Activated CD4-positive, alpha-beta T cell treated with anti-CD3 and anti-CD28 coated beads, Interleukin-2, amount 50 U/mL, for 16 hours (primary cell): ENCODE results near the gene PCNP.
"Not testable (repeated sequence)": the region's sequence is repeated elsewhere in the genome, so short reads cannot be mapped to it uniquely, and the experiment has no call there.

Experiments
- DNase-seq: peaks from one replicate; pipeline ENCODE4 v3.0.0-alpha.2; 2020

PCNP gene

DNA sequence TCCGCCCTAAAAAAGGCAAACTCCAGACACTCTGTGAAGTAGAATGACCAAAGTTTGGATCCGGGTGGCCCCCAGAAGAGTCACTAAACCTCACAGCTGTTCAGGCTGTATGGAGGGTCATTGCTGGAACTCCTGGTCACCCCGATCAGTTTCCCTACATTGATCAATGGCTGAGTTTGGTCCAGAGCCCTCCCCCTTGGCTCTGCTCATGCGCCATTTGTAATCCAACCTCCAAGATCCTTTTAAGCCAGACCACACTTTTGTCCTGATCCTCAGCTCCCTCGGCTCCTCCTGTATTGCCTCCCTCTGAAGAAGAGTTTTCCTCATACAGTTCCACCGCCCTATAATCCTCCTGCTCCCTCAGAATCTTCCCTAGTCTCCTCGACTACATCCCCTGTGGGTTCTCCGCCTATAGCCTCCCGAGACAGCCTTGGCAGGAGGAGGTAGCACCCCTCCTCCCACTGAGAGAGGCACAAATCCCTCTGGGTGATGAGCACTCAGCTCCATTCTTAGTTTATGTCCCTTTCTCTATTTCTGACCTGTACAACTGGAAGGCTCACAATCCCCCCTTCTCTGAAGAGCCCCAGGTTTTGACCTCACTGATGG is 60.7 kb downstream of the PCNP start:
- DNase-seq, result no peak

DNA sequence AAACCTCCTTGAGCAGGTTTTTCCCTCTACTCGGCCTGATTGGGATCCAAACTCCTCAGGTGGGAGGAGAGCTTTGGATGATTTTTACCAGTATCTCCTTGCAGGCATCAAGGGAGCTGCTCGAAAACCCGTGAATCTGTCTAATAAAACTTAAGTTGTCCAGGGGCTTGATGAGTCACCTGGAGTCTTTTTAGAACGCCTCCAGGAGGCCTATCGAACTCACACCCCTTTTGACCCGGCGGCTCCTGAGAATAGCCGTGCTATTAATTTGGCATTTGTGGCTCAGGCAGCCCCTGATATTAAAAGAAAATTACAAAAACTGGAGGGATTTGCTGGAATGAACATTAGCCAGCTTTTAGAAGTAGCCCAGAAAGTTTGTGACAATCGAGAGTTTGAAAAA is 61.4 kb downstream of the PCNP start:
- no peak for DNase-seq

DNA sequence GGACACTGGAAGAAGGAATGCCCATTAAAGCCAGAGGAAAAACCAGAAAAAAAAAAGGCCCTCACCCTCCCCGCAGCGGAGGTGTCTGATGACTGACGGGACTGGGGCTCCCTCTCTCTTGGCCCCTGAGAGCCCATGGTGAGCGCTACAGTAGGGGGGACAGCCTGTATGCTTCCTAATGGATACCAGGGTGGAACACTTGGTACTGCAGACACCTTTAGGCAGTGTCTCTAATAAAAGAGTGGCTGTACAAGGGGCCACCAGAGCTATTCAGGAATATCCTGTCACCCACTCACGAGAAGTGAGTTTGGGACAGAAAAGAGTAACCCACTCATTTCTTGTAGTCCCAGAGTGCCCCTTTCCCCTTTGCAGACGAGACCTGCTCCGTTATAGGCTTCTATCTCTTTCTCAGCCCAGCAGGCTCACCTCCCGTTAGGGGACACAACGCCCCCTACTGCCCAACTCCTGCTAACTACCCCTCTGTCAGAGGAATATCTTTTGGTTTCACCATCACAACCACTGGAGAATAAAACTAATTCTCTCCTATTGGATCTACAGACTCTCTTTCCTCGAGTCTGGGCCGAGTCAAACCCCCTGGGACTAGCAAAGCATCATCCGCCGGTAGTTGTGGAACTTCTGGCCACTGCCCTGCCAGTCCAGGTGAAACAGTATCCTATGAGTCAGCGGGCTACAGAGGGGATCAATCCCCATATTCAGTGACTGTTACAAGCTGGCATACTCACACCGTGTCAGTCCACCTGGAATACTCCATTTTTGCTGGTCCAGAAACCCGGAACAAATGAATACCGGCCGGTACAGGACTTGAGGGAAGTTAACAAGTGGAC is 62.2 kb downstream of the PCNP start:
- DNase-seq, result peak; percentile 70

DNA sequence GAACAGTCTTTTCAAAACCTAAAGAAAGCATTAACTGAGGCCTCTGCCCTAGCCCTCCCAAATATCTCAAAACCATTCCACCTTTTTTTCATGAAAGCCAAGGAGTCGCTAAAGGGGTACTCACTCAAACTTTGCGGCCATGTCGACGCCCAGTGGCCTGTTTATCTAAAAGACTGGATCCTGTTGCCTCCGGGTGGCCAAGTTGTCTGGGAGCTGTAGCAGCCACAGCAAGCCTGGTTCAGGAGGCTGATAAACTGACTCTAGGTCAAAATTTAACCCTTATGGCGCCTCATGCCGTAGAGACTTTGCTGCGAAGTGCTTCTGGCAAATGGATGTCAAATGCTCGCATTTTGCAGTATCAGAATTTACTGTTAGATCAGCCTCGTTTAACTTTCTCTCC is 63.5 kb downstream of the PCNP start:
- no peak for DNase-seq

DNA sequence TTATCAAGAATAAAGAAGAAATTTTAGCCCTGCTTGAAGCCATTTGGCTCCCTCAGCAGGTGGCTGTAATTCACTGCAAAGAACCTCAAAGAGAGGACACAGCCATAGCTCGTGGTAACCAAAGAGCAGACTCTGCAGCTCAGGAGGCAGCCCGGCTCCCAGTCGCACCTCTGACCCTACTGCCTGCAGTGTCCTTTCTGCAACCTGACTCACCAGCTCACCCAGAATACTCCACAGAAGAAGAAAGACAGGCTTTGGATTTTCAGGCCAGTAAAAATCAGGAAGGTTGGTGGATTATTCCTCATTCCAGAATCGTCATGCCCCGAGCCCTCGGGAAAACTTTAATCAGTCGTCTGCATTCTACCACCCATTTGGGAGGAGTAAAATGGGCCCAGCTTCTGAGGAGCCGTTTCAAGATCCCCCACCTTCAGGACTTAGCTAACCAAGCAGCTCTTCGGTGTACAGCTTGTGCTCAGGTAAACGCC is 64.3 kb downstream of the PCNP start:
- DNase-seq, result no peak

DNA sequence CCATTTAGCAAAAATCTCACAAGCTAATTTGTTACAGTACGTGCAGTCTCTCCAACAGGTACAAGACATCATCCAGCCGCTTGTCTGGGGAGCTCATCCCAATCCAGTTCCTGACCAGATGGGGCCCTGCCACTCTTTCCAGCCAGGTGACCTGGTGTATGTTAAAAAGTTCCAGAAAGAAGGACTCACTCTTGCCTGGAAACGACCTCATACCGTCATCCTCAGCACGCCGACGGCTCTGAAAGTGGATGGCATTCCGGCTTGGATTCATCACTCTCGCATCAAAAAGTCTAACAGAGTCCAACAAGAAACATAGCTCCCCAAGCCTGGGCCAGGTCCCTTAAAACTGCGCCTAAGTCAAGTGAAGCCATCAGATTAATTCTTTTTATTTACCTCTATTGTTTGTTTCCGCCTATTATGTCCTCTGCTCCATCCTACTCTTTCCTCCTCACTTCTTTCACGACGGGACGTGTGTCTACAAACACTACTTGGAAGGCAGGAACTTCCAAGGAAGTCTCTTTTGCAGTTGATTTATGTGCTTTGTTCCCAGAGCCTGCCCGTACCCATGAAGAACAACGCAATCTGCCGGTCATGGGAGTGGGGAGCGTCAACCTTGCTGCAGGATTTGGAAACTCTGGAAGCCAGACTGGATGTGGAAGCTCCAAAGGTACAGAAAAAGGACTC is 65.4 kb downstream of the PCNP start:
- DNase-seq, result no peak

DNA sequence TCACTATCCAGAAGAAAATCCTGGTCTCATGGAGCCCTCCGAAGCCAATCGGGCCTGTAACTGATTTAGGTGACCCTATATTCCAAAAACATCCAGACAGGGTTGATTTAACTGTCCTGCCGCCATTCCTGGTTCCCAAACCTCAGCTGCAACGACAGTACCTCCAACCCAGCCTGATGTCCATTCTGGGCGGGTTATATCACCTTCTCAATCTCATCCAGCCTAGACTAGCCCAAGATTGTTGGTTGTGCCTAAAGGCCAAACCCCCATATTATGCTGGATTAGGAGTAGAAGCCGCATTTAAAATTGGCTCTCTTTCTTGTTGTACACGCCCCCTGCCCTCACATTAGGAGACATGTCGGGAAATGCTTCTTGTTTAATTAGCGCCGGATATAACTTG is 66.3 kb downstream of the PCNP start:
- DNase-seq, result no peak

DNA sequence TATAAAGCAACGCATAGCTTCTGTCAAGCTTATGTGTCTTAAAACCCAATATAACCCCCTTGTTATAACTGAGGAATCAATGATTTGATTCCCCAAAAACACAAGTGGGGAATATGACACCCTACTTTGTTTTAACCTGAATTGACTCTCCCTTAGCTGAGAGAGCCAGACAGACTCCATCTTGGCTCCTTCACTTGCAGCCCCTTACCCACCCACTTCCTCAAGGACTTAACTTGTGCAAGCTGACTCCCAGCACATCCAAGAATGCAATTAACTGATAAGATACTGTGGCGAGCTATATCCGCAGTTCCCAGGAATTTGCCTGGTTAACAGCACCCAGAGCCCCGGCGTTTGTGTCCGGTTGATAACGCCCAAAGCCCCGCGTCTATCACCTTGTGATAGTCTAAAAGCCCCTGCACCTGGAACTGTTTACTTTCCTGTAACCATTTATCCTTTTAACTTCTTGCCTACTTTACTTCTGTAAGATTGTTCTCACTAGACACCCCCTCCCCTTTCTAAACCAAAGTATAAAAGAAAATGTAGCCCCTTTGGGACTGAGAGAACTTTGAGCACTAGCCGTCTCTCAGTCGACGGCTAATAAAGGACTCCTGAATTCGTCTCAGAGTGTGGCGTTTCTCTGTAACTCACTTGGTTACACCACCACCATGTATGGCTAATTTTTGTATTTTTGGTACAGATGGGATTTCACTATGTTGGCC is 67.6 kb downstream of the PCNP start:
- DNase-seq, result not testable (repeated sequence)

DNA sequence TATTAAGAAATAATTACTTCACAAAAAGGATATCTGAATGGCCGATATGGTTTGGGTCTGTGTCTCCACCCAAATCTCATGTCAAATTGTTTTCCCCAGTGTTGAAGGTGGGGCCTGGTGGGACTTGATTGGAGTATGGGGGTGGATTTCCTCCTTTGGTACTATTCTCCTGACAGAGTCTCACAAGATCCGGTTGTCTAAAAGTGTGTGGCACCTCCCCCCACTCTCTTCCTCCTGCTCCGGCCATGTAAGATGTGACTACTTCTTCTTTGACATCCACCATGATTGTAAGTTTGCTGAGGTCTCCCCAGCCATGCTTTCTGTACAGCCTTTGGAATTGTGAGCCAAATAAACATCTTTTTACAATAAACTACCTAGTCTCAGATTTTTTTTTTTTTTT is 68.5 kb downstream of the PCNP start:
- DNase-seq, result no peak

DNA sequence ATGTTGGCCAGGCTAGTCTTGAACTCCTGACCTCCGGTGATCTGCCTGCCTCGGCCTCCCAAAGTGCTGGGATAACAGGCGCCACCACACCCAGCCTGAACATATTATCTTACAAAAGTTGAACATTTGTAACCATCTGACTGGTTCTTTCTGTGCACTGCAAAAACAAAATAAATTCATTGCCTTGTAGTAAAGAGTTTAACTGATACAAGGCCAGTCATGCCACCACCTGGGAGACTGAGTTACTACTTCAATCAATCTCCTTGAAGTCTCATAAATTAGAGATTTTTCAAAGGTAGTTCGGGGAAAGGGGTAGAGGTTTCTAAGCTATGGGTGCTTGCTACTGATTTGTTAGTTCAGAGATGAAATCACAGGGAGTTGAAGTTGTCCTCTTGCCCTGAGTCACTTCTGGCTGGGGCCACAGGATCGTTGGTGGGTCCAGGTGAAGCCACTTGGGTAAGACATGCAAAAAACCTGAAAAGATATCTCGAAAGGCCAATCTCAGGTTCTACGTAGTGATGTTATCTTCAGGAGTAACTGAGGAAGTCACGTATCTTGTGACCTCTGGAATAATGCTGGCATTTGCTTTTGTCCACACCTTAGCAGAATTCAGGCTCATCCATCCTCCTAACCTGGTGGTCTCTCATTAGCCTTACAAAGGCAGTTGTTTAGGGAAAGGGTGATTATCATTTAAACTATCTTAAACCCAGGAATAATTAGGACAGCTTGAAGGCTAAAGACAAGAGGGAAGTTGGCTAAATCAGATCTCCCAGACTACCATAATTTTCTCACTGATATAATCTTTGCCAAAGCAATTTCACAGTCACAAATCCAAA is 69.2 kb downstream of the PCNP start:
- DNase-seq, result no peak
